ENCODE data around the gene DUSP6. TPM values are rescaled to one million over a fixed set of nuclear protein-coding genes. Genes with fewer than 3 reads are reported as not detected.
A peak's percentile ranks its signal among the peaks of the same experiment; 100 is the strongest.

Gene DUSP6
- total and polyA plus RNA-seq, 2 of the 13 experiments (the other 11 are each of a cell fraction or from before 2014, with no cell fraction given), result 40.9 to 161 TPM

DNA sequence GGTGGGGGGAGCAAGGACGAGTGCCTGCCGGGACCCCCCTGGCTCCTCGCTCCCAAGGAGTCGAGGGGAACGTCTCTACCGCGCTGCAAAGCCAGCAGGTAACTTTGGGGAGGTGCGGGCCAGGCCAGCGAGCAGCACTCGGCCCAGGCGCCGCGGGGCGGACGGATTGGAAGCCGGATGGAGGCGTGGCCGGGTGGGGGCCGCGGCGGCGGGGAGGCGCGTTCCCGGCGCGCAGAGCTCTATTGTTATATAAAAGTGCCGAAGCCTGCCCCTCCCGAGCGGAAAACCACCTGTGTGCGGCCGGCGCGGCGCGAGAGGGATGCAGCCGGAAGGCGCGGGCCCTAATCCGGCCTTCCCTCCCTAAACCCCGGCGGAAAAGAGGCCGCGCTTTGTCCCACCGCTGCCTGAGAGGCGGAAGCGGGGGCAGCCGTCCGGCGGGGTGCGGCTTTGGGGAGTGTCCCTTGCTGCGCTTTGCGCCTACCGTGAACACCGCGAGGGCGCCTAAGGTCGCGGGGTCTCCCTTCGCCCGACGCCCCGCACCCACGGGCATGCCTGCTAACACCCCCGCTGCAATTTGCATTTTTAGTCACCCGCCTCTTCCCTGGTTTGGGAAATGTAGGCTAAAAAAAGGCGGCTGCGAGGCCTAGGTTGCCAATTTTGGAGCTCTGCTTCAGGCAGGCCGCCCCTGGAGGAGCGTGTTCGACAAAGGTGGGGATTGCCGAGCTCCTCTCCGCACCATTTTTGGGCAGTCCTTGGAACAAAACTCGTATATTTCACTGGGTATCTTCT lies 1.7 kb upstream of the DUSP6 start (continued):
- TF ChIP-seq, protein P1, sequence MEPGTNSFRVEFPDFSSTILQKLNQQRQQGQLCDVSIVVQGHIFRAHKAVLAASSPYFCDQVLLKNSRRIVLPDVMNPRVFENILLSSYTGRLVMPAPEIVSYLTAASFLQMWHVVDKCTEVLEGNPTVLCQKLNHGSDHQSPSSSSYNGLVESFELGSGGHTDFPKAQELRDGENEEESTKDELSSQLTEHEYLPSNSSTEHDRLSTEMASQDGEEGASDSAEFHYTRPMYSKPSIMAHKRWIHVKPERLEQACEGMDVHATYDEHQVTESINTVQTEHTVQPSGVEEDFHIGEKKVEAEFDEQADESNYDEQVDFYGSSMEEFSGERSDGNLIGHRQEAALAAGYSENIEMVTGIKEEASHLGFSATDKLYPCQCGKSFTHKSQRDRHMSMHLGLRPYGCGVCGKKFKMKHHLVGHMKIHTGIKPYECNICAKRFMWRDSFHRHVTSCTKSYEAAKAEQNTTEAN (CRISPR knock-in tag; conservative IDR thresholded peaks at IDR 0.05), result peak; percentile 52
- TF ChIP-seq, protein P2, sequence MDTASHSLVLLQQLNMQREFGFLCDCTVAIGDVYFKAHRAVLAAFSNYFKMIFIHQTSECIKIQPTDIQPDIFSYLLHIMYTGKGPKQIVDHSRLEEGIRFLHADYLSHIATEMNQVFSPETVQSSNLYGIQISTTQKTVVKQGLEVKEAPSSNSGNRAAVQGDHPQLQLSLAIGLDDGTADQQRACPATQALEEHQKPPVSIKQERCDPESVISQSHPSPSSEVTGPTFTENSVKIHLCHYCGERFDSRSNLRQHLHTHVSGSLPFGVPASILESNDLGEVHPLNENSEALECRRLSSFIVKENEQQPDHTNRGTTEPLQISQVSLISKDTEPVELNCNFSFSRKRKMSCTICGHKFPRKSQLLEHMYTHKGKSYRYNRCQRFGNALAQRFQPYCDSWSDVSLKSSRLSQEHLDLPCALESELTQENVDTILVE (CRISPR knock-in tag; IDR thresholded peaks at IDR 0.05), result peak; percentile 52; the same call in 1 of the 2 replicates
- TF ChIP-seq, protein P3, sequence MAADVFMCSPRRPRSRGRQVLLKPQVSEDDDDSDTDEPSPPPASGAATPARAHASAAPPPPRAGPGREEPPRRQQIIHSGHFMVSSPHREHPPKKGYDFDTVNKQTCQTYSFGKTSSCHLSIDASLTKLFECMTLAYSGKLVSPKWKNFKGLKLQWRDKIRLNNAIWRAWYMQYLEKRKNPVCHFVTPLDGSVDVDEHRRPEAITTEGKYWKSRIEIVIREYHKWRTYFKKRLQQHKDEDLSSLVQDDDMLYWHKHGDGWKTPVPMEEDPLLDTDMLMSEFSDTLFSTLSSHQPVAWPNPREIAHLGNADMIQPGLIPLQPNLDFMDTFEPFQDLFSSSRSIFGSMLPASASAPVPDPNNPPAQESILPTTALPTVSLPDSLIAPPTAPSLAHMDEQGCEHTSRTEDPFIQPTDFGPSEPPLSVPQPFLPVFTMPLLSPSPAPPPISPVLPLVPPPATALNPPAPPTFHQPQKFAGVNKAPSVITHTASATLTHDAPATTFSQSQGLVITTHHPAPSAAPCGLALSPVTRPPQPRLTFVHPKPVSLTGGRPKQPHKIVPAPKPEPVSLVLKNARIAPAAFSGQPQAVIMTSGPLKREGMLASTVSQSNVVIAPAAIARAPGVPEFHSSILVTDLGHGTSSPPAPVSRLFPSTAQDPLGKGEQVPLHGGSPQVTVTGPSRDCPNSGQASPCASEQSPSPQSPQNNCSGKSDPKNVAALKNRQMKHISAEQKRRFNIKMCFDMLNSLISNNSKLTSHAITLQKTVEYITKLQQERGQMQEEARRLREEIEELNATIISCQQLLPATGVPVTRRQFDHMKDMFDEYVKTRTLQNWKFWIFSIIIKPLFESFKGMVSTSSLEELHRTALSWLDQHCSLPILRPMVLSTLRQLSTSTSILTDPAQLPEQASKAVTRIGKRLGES (CRISPR knock-in tag; IDR thresholded peaks at IDR 0.05; ENCODE audit: borderline replicate concordance), result 0 out of 2 replicates have a peak, but pooled peaks have one; percentile 5
- peak; percentile 62; the same call in 1 of the 2 replicates for TF ChIP-seq MEF2D (CRISPR knock-in tag; IDR thresholded peaks at IDR 0.05)
- TF ChIP-seq, protein P4, sequence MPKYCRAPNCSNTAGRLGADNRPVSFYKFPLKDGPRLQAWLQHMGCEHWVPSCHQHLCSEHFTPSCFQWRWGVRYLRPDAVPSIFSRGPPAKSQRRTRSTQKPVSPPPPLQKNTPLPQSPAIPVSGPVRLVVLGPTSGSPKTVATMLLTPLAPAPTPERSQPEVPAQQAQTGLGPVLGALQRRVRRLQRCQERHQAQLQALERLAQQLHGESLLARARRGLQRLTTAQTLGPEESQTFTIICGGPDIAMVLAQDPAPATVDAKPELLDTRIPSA (CRISPR knock-in tag; IDR thresholded peaks at IDR 0.05; ENCODE audit: borderline replicate concordance), result no peak
- no peak for TF ChIP-seq PLRG1 (conservative IDR thresholded peaks at IDR 0.05)
- peak; percentile 70; the same call in 1 of the 2 replicates for TF ChIP-seq SIN3A (IDR thresholded peaks at IDR 0.05; ENCODE audit: borderline replicate concordance, low read depth, low read length)
- peak; percentile 66 for TF ChIP-seq CCDC6 (CRISPR knock-in tag; IDR thresholded peaks at IDR 0.05)
- TF ChIP-seq, protein P5, sequence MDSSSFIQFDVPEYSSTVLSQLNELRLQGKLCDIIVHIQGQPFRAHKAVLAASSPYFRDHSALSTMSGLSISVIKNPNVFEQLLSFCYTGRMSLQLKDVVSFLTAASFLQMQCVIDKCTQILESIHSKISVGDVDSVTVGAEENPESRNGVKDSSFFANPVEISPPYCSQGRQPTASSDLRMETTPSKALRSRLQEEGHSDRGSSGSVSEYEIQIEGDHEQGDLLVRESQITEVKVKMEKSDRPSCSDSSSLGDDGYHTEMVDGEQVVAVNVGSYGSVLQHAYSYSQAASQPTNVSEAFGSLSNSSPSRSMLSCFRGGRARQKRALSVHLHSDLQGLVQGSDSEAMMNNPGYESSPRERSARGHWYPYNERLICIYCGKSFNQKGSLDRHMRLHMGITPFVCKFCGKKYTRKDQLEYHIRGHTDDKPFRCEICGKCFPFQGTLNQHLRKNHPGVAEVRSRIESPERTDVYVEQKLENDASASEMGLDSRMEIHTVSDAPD (CRISPR knock-in tag; IDR thresholded peaks at IDR 0.05), result peak; percentile 21; the same call in 1 of the 2 replicates
- TF ChIP-seq ZSCAN9 (CRISPR knock-in tag; IDR thresholded peaks at IDR 0.05; ENCODE audit: borderline replicate concordance), result no peak; the same call in 1 of the 2 replicates
- no peak for TF ChIP-seq GTF2F1 (IDR thresholded peaks at IDR 0.05; ENCODE audit: low read length)
- no peak; the same call in 1 of the 2 replicates for TF ChIP-seq NFYB (CRISPR knock-in tag; IDR thresholded peaks at IDR 0.05)
- no peak for TF ChIP-seq SRSF9 (IDR thresholded peaks at IDR 0.05; ENCODE audit: borderline replicate concordance, insufficient read depth, low read depth, low read length, poor library complexity, severe bottlenecking)
- TF ChIP-seq, protein P6, sequence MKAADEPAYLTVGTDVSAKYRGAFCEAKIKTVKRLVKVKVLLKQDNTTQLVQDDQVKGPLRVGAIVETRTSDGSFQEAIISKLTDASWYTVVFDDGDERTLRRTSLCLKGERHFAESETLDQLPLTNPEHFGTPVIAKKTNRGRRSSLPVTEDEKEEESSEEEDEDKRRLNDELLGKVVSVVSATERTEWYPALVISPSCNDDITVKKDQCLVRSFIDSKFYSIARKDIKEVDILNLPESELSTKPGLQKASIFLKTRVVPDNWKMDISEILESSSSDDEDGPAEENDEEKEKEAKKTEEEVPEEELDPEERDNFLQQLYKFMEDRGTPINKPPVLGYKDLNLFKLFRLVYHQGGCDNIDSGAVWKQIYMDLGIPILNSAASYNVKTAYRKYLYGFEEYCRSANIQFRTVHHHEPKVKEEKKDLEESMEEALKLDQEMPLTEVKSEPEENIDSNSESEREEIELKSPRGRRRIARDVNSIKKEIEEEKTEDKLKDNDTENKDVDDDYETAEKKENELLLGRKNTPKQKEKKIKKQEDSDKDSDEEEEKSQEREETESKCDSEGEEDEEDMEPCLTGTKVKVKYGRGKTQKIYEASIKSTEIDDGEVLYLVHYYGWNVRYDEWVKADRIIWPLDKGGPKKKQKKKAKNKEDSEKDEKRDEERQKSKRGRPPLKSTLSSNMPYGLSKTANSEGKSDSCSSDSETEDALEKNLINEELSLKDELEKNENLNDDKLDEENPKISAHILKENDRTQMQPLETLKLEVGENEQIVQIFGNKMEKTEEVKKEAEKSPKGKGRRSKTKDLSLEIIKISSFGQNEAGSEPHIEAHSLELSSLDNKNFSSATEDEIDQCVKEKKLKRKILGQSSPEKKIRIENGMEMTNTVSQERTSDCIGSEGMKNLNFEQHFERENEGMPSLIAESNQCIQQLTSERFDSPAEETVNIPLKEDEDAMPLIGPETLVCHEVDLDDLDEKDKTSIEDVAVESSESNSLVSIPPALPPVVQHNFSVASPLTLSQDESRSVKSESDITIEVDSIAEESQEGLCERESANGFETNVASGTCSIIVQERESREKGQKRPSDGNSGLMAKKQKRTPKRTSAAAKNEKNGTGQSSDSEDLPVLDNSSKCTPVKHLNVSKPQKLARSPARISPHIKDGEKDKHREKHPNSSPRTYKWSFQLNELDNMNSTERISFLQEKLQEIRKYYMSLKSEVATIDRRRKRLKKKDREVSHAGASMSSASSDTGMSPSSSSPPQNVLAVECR (CRISPR knock-in tag; IDR thresholded peaks at IDR 0.05; ENCODE audit: borderline replicate concordance), result peak; percentile 81
- TF ChIP-seq ZNF891 (CRISPR knock-in tag; IDR thresholded peaks at IDR 0.05), result peak; percentile 53; the same call in 1 of the 2 replicates
- peak; percentile 36; the same call in 1 of the 2 replicates for TF ChIP-seq MXD4 (CRISPR knock-in tag; IDR thresholded peaks at IDR 0.05)
